Esophagus muscularis mucosa (tissue), 3 donors: ENCODE results near the gene UPK2.

Experiments
- EP300 ChIP-seq: sonication (generic); formaldehyde crosslinking; IDR thresholded peaks from one replicate; pipeline ENCODE4 v1.6.1; 2017; ENCODE audit warnings: antibody characterized with exemption
- POLR2A ChIP-seq: fragments of 450-650 bp; IDR thresholded peaks from one replicate; pipeline ENCODE4 v1.6.1; 2017; ENCODE audit warnings: antibody characterized with exemption, moderate library complexity, mild to moderate bottlenecking, low read depth
- POLR2AphosphoS5 ChIP-seq, 2 donors: sonication (generic); formaldehyde crosslinking; IDR thresholded peaks; one replicate each; pipeline ENCODE4 v1.6.1; 2017; ENCODE audit warnings: antibody characterized with exemption in 2 of 2

DNA sequence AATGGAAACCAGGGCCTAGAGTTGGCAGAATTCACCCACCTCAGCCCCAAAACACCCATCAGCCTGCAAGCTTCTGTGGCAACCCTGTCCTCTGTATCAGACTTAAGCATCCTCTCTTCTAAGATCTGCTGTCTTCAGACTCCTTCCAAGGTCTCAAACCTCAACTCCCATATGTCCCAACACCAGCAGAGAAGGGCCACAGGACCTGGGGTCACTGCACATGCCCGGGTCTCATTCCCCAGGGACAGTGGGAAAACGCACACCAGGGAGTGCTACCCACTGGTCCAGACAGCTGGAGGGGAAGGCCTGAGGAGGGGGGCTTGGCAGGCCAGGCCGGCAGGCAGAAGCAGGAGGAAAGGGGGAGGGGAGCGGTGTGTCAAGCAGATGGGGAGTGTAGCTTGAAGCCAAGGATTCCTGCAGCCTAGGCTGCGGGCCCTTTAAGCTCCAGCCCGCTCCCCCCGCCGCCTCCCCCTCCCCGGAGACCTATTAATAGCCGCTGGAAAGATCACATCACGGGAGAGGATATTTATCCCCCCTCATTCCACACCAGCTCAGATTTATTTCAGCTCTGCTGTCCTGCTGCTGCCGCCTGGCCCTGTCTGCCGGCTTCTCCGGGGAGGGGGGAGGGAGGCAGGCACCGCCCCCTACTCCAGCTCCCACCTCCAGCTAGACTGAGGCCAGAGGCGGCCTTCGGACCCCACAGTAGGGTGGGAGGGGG lies 47.0 kb upstream of the UPK2 start:
- TF ChIP-seq POLR2AphosphoS5 (IDR thresholded peaks at IDR 0.05), result peak; percentile 82 to 96
- no peak for TF ChIP-seq EP300
- peak; percentile 41 for TF ChIP-seq POLR2A
